GM23338 (cell line): ENCODE measurements around the gene FAM78B. TPM values are rescaled to one million over a fixed set of nuclear protein-coding genes. Genes with fewer than 3 reads are reported as not detected.

Experiments
- ATAC-seq: fragments of 200-7000 bp; cut with Tn5 transposase; 3 replicates; pipeline ENCODE4 v1.9.1; 2020
- DNase-seq: peaks from one replicate; pipeline ENCODE4 v3.0.0-alpha.2; 2015; ENCODE audit warnings: low spot score
- H2AFZ ChIP-seq: fragments of 200-600 bp; sonication (generic); 2 replicates; pipeline ENCODE4 v1.8.0; 2016; ENCODE audit warnings: antibody characterized with exemption, mild to moderate bottlenecking, moderate library complexity
- H3F3A ChIP-seq: fragments of 200-600 bp; sonication (generic); replicated peaks from 2 replicates; pipeline ENCODE4 v1.8.0; 2017; ENCODE audit warnings: antibody characterized with exemption, mixed run types, low read depth
- H3K27ac ChIP-seq: fragments of 200-600 bp; sonication (generic); 2 replicates; pipeline ENCODE4 v1.6.1; 2016; ENCODE audit warnings: low read depth
- H3K27me3 ChIP-seq: fragments of 200-600 bp; sonication (generic); 2 replicates; pipeline ENCODE4 v1.8.0; 2016; ENCODE audit warnings: mild to moderate bottlenecking, mixed run types, moderate library complexity; ENCODE audit not compliant: insufficient read depth
- H3K36me3 ChIP-seq: fragments of 200-600 bp; sonication (generic); 2 replicates; pipeline ENCODE4 v1.8.0; 2016; ENCODE audit warnings: mild to moderate bottlenecking; ENCODE audit not compliant: insufficient read depth
- H3K4me1 ChIP-seq: fragments of 200-600 bp; sonication (generic); 2 replicates; pipeline ENCODE4 v1.8.0; 2016; ENCODE audit warnings: mild to moderate bottlenecking, moderate library complexity; ENCODE audit not compliant: insufficient read depth
- H3K4me2 ChIP-seq: fragments of 200-600 bp; sonication (generic); 2 replicates; pipeline ENCODE4 v1.7.1; 2017; ENCODE audit warnings: mixed run types
- H3K4me3 ChIP-seq: fragments of 200-600 bp; sonication (generic); 2 replicates; pipeline ENCODE4 v1.6.1; 2016; ENCODE audit warnings: mixed run types
- H3K79me2 ChIP-seq: fragments of 200-600 bp; sonication (generic); replicated peaks from 2 replicates; pipeline ENCODE4 v1.8.0; 2017; ENCODE audit warnings: mild to moderate bottlenecking; ENCODE audit not compliant: insufficient read depth
- H3K9me2 ChIP-seq: fragments of 200-600 bp; sonication (generic); 2 replicates; pipeline ENCODE4 v1.8.0; 2017; ENCODE audit not compliant: insufficient read depth
- H4K20me1 ChIP-seq: fragments of 200-600 bp; sonication (generic); replicated peaks from 2 replicates; pipeline ENCODE4 v1.8.0; 2017; ENCODE audit warnings: mild to moderate bottlenecking; ENCODE audit not compliant: insufficient read depth
- H3K27ac Mint-ChIP-seq: 2 replicates; pipeline ENCODE4 v1.8.0; 2020; ENCODE audit warnings: inconsistent platforms, mild to moderate bottlenecking, moderate library complexity, mixed read lengths
- H3K27me3 Mint-ChIP-seq: 3 replicates; pipeline ENCODE4 v1.8.0; 2022; ENCODE audit warnings: low read depth, mild to moderate bottlenecking, moderate library complexity, mixed read lengths, inconsistent platforms; ENCODE audit not compliant: insufficient read depth, poor library complexity
- H3K36me3 Mint-ChIP-seq: 3 replicates; pipeline ENCODE4 v1.8.0; 2021; ENCODE audit warnings: low read depth, mild to moderate bottlenecking, inconsistent platforms, moderate library complexity, mixed read lengths
- H3K4me1 Mint-ChIP-seq: 3 replicates; pipeline ENCODE4 v1.8.0; 2020; ENCODE audit warnings: mild to moderate bottlenecking, inconsistent platforms, mixed read lengths
- H3K4me3 Mint-ChIP-seq: 3 replicates; pipeline ENCODE4 v1.8.0; 2021; ENCODE audit warnings: moderate library complexity, mild to moderate bottlenecking, inconsistent platforms, mixed read lengths
- H3K9me3 Mint-ChIP-seq: 3 replicates; pipeline ENCODE4 v1.8.0; 2020; ENCODE audit warnings: moderate library complexity, mild to moderate bottlenecking, inconsistent platforms, mixed read lengths
- EZH2 ChIP-seq: fragments of 200-600 bp; sonication (generic); IDR thresholded peaks from one replicate; pipeline ENCODE4 v1.8.0; 2017; ENCODE audit warnings: antibody characterized with exemption, mild to moderate bottlenecking, low read depth; ENCODE audit not compliant: unreplicated experiment
- EZH2phosphoT487 ChIP-seq: fragments of 200-600 bp; sonication (generic); IDR thresholded peaks from one replicate; pipeline ENCODE4 v1.8.1; 2018; ENCODE audit warnings: antibody characterized with exemption; ENCODE audit not compliant: unreplicated experiment
- JUNB ChIP-seq: IDR thresholded peaks from one replicate; pipeline ENCODE4 v1.6.1; 2016; ENCODE audit warnings: antibody characterized with exemption; ENCODE audit not compliant: unreplicated experiment
- POLR2AphosphoS5 ChIP-seq: IDR thresholded peaks from 2 replicates; pipeline ENCODE4 v1.6.1; 2016; ENCODE audit warnings: antibody characterized with exemption, low read depth
- STAT1 ChIP-seq: IDR thresholded peaks from one replicate; pipeline ENCODE4 v1.6.1; 2016; ENCODE audit warnings: antibody characterized with exemption; ENCODE audit not compliant: unreplicated experiment
- ZNF462 ChIP-seq: fragments of 250-450 bp; sonication (Bioruptor Pico); IDR thresholded peaks from 2 replicates; pipeline ENCODE4 v1.5.0; 2020; ENCODE audit warnings: mild to moderate bottlenecking, moderate library complexity
- polyA plus RNA-seq: library from polyadenylated mRNA; unstranded; fragments of >200 nt; fragmentation: Nextera tagmentation; extraction: Ambion mirVana; gene quantifications from 2 replicates; pipeline ENCODE4 v1.2.1, GENCODE V29; 2016
- total RNA-seq: library from RNA; depleted of rRNA; stranded (reverse); fragments of >200 nt; shearing (Covaris generic); gene quantifications from 2 replicates; pipeline ENCODE4 v1.2.3, GENCODE V29; 2014

FAM78B gene
- total and polyA plus RNA-seq, 2 experiments from 2014 or later, result 1.6 to 4.6 TPM

GRCh38 chr1:166057650-166058049 lies 109.2 kb downstream of the FAM78B start:
- H3K9me3 Mint-ChIP-seq, result no peaks in the 10 kb centered on the region
- Histone ChIP-seq H3K36me3 (no peaks in the 10 kb centered on the region), H3K79me2 (no peaks in the 10 kb centered on the region), H3K27ac (no peak overlapping the region), H3K4me2 (no peak overlapping the region), H3F3A (no peaks in the 10 kb centered on the region), H3K27me3 (no peaks in the 10 kb centered on the region), H3K4me3 (no peak overlapping the region), H4K20me1 (no peaks in the 10 kb centered on the region), H3K9me2 (no peaks in the 10 kb centered on the region), H3K4me1 (no peaks in the 10 kb centered on the region), H2AFZ (no peak overlapping the region)
- TF ChIP-seq ZNF462 (CRISPR knock-in tag) (no peak), POLR2AphosphoS5 (no peak), EZH2 (no peak), STAT1 (no peak)
- no peak for DNase-seq
- ATAC-seq, result no peak
- H3K4me3 Mint-ChIP-seq, result no peak overlapping the region
- H3K27ac Mint-ChIP-seq, result no peak overlapping the region
- peaks cover 6% of the 10 kb centered on the region for H3K27me3 Mint-ChIP-seq
- H3K36me3 Mint-ChIP-seq, result no peaks in the 10 kb centered on the region
- peaks cover 3% of the 10 kb centered on the region; the same call in 1 of the 3 replicates for H3K4me1 Mint-ChIP-seq

- Mint-ChIP-seq H3K27me3 (peaks cover 6% of the 10 kb centered on the region), H3K9me3 (no peaks in the 10 kb centered on the region)
- TF ChIP-seq STAT1, result no peak
- no peak for TF ChIP-seq JUNB
- no peak for TF ChIP-seq EZH2phosphoT487
- no peak for TF ChIP-seq ZNF462 (CRISPR knock-in tag)
Observed at GRCh38 chr1:166053395-166053794, 113.4 kb downstream of the FAM78B start.

More at GRCh38 chr1:166053395-166053794, 113.4 kb downstream of the FAM78B start:
- no peak overlapping the region for H2AFZ ChIP-seq
- no peak overlapping the region for H3K27ac ChIP-seq
- no peak overlapping the region for H3K4me2 ChIP-seq
- no peaks in the 10 kb centered on the region for H4K20me1 ChIP-seq
- Mint-ChIP-seq H3K36me3 (no peaks in the 10 kb centered on the region), H3K27ac (no peak overlapping the region), H3K4me3 (no peak overlapping the region), H3K4me1 (peaks cover 5% of the 10 kb centered on the region; the same call in 1 of the 3 replicates)
- H3K36me3 ChIP-seq, result no peaks in the 10 kb centered on the region
- no peaks in the 10 kb centered on the region for H3K27me3 ChIP-seq
- no peak for ATAC-seq
- H3F3A ChIP-seq, result no peaks in the 10 kb centered on the region
- DNase-seq, result no peak
- 0 out of 2 replicates have a peak, but pooled peaks cover 3% of the 10 kb centered on the region for H3K9me2 ChIP-seq
- no peaks in the 10 kb centered on the region for H3K79me2 ChIP-seq
- no peaks in the 10 kb centered on the region for H3K4me1 ChIP-seq
- no peak overlapping the region for H3K4me3 ChIP-seq
